ENCODE measurements around the gene CPEB4.

The CPEB4 gene

GRCh38 chr5:173887610-173888472, at the start of gene CPEB4:
CPEB4 (plus strand) TSS chr5:173888349; CDS start chr5:173889734, 1,385 bp downstream.
- peak; percentile 95 for DNase-seq

- DNase-seq, result no peak
Observed at GRCh38 chr5:173839117-173839713, 48.9 kb upstream of the CPEB4 start.

DNA sequence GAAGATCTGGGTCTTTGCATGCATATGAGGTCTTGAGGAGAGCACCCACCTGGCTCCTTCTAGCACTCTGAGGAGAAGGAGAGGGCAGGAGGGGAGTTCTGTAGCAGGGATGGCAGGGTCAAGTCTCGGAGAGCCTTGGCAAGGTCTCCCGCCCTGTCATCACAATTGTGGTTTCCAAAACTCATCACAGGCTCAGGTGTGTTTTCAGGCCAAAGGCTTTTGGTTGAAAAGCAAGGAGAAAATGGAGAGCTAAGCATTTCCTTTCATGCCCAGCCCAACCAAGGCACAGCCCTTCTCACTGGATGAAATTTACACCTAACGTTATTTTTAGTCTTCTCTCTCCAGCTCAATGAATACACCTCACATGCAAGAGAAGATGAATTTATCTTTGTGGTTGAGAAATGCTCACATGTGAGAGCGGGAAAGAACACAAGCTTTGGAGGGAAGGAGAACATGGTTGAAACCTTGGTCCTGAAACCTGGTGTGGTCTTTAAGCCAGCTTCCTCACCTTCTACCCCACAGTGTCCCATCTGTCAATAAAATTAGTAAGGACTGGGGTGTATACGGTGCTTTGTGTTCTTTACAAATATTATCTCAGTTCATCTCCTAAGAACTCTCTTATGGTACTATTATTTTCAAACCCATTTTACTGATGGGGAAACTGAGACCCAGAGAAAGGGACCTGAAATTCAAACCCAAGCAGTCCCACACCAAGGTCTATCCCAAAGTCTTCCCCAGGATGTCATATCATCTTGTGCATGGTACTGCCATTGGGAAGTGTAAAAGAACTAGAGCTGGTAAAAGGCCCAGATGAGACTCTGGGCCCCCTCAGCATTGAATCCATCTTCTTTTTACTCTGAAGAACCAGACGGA, 47.8 kb upstream of the CPEB4 start:
- no peak for DNase-seq

GRCh38 chr5:173841710-173842109, 46.4 kb upstream of the CPEB4 start:
- DNase-seq, result no peak

DNA sequence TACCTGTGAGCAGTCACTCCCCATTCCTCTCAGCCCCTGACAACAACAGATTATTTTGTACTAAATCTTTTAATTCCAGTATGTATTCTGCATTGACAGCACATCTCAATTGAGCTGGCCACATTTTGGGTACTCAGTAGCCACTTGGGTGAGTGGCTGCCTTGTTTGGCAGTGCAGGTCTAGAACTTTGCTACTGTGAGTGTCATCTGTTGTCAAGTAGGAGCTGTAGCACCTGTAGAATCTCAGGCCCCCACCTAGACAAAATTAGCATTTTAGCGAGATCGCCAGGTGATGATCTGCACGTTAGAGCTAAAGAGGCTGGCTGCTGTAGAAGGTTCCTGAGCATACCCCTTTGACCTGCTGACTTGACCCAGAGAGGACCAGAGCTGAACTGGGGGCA, 44.4 kb upstream of the CPEB4 start:
- no peak for DNase-seq

- no peak for DNase-seq
Observed at GRCh38 chr5:173845321-173845720, 42.8 kb upstream of the CPEB4 start.

DNA sequence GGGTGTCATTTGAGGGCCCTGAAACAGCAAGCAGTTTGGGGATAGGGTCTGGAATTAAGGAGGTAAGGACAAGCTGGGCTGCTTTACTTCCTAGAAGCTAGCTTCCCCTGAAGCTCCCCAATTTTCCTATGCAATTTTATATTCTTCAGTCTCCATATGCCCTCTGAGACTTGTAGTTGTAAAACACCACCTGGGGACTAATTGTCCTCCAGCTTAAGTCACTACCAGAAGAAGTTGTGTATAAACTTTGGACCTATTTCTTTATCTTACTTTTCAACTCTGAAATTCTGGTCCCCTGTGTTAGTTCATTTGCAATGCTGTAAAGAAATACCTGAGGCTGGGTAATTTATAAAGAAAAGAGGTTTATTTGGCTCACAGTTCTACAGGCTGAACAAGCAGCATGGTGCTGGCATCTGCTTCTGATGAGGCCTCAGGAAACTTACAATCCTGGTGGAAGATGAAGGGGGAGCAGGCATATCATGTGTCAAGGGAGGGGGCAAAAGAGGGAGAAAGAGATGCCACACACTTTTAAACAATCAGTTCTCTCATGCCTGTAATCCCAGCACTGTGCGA, 41.1 kb upstream of the CPEB4 start:
- DNase-seq, result no peak

- no peak for DNase-seq
Observed at GRCh38 chr5:173848986-173849596, 39.1 kb upstream of the CPEB4 start.

DNA sequence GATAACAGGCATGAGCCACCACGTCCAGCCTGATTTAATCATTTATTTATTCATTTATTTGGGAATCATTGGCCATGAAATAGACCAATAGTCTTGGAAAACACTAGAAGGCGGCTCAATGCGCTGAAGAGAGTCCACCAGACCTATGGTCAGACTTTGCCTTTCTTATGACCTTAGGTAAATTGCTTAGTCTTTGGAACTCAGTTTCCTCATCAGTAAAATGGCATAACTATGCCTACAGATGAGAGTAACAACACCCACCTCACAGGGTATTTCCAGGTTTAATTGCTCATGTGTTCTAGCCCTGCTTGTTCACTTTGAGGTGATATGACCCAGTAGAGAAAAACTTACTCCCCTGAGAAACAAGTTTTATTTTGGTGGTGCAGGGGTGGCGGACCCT, 38.2 kb upstream of the CPEB4 start:
- no peak for DNase-seq

GRCh38 chr5:173850659-173851058, 37.5 kb upstream of the CPEB4 start:
- no peak for DNase-seq

- DNase-seq, result no peak
Observed at GRCh38 chr5:173851595-173852243, 36.4 kb upstream of the CPEB4 start.

GRCh38 chr5:173852790-173853359, 35.3 kb upstream of the CPEB4 start:
- DNase-seq, result no peak

GRCh38 chr5:173853370-173854131, 34.6 kb upstream of the CPEB4 start:
- DNase-seq, result no peak

DNA sequence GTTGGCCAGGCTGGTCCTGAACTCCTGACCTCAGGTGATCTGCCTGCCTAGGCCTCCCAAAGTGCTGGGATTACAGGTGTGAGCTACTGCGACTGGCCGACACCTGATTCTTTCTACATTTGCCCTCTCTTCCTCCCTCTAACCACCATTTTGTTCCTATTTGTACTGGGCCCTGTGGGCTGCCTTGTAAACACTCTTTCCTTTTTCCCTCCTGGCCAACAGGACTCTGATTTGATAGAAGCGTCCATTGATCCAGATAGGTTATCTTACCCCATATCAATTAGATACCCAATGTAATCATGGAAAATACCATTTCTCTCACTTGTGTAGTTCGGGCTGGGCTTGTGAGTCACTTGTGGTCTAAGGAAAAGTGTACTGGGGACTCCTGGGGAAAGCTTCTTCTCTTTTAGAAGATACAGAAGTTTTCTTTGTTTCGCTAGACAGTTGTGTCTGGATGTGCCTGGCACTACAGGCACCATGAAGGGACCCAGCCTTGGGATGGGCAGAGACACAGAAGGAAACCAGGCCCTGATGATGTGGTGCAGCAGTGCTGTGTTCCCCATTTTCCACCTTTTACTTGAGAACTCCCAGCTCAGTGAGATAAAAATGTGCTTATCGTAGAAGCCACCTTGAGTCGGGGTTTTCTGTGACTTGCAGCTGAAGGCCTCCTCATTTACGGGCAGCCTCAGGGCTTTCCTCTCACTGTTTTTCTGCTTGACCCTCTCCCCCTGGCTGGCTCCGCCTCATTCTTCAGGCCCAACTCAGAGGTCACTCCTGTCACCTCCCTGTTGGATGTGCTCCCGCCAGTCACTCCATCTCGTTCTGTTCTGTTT, 32.8 kb upstream of the CPEB4 start:
- DNase-seq, result no peak

GRCh38 chr5:173855995-173856656, 32.0 kb upstream of the CPEB4 start:
- no peak for DNase-seq

GRCh38 chr5:173857234-173857633, 30.9 kb upstream of the CPEB4 start:
- no peak for DNase-seq

- no peak for DNase-seq
Observed at GRCh38 chr5:173858021-173858669, 30.0 kb upstream of the CPEB4 start.

DNA sequence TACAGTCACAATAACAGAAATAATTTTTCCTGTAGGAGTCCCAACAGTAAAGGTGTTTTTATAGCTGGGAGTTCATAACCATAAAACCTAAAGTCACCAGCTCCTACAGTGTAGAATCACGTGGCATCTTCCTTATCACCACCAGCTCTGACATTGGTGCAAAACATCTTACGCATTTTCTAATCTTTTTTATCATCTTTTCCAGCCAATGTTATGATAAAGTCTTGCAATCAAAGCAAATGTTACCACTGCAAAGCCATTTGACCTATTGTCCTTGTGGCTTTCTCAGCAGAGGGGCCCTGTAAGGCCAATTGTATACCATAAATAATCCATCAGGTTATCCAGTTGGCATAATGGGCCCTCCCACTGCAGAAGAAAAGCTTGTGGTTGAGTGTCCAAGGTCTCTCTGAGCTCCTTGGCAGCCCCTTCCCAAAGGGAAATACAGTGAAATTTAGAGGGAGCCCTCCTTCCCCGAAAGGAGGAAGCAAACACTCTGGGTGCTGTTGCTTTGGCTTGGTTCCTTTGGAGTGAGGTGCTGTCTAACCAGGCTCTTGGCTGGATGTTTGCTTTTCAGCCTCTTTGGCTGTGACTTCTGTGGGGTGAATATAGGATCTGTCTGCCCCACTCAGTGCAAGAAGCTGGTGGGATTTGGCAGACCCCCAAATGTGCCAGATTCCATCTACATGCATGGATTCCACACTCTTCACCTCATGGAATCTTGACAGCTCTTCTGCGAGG, 29.3 kb upstream of the CPEB4 start:
- no peak for DNase-seq

Measured in stimulated activated CD4-positive, alpha-beta T cell treated with anti-CD3 and anti-CD28 coated beads, Interleukin-4, amount 100 ng/mL, for 1 hour (primary cell).